T-helper 1 cell treated with Interleukin-12 subunit alpha and Interleukin-12 subunit beta and Interleukin-4 antibody, amounts not matched to agents 30 ng/mL and 1 ng/mL, for 36 hours (primary cell): ENCODE results near the gene G0S2. TPM values are rescaled to one million over a fixed set of nuclear protein-coding genes. Genes with fewer than 3 reads are reported as not detected.

Source experiments
- intact Hi-C: fragments of 100-400 bp; cut with micrococcal nuclease; formaldehyde crosslinking; loops from one replicate; pipeline ENCODE4 v1.15.1; 2024
- total RNA-seq: library from RNA; stranded (reverse); gene quantifications from 2 replicates; pipeline ENCODE4 v1.2.3, GENCODE V29; 2022

G0S2 gene
- total RNA-seq, 1 donor from 2014 or later = 47.5 TPM

DNA sequence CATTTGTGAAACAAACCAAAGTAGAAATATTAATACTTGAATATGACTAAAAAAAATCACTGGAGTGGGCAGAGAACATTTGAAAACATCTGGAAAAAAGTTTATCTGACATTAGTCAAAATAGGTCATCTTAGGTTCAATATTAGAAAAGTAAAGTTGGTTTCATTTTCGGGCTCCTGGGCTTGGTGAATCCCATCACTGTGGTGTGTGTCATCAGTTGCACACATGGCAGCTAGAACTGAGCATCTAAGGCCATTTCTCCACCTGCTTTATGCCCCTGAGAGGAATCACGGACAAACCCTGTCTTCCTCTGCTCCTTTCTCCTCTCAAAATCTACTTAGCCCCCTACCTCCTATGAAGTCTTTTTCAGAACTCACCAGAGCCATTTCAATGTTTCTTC lies 34.9 kb downstream of the G0S2 start:
- intact Hi-C loops = loop anchor here (1.0 to 5.0 kb wide), 2 partner anchors 8 to 37 kb away; no protein-coding TSS in a partner anchor

- intact Hi-C loops = loop anchor here (1.0 to 5.0 kb wide), 2 partner anchors 9 to 36 kb away; no protein-coding TSS in a partner anchor
Measured at GRCh38 chr1:209710847-209711246, 35.6 kb downstream of the G0S2 start.

- intact Hi-C loops = loop anchor here (5.0 kb wide), 1 partner anchor 33 kb away; no protein-coding TSS in a partner anchor
Measured at GRCh38 chr1:209714338-209714737, 39.1 kb downstream of the G0S2 start.

GRCh38 chr1:209715314-209715713 lies 40.1 kb downstream of the G0S2 start:
- intact Hi-C loops = no loop called here

- intact Hi-C loops = no loop called here
Measured at GRCh38 chr1:209717818-209718217, 42.6 kb downstream of the G0S2 start.

- intact Hi-C loops = no loop called here
Measured at GRCh38 chr1:209720326-209720725, 45.1 kb downstream of the G0S2 start.

DNA sequence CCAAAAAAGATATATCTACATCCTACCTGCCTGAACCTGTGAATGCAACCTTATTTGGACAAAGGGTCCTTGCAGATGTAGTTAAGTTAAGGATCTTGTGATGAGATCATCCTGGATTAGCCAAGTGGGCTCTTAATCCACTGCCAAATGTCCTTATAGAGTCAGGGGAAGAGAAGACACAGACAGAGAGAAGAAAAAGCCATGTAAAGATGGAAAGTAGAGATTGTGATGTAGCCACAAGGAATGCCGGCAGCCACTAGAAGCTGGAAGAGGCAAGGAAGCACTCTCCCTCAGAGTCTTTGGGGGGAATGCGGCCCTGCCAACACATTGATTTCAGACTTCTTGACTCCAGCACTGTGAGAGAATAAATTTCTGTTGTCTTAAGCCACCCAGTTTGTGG lies 45.6 kb downstream of the G0S2 start:
- intact Hi-C loops = no loop called here

DNA sequence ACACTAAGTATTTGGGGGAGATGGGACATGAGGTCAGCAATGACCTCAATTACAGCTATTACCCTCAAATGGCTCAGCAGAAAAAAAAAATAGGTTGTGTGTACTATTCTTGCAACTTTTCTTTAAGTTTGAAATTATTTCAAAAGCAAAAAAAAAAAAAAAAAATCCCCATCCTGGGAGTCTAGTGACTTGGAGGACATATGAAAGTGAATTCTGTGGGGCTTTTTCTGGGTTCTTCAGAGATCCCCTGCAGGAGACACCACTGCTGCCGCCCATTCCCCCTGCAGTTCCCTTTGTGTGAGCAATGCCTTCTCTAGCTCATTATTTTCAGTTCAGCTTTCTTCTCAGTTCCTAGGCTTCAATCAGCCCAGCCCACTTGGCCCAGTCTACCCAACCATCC lies 46.1 kb downstream of the G0S2 start:
- intact Hi-C loops = no loop called here

DNA sequence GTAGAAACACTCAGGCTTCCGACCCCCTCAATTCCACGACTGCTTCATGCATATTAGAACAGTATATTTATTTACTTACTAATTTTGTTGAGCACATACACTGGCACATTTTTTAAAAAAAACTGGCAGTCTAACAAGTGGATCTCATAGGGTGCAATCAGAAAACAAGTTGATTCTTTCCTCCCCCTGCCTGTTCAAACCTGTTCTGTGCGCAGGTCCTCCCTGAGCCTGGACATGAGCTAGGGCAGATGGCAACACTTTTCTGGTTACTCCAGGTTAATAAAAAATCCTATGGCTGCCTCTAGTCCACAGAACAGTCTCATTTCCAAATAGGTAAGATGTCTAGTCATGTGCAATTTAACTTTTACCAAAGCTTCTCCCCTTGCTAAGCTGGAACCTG lies 48.1 kb downstream of the G0S2 start:
- intact Hi-C loops = no loop called here

DNA sequence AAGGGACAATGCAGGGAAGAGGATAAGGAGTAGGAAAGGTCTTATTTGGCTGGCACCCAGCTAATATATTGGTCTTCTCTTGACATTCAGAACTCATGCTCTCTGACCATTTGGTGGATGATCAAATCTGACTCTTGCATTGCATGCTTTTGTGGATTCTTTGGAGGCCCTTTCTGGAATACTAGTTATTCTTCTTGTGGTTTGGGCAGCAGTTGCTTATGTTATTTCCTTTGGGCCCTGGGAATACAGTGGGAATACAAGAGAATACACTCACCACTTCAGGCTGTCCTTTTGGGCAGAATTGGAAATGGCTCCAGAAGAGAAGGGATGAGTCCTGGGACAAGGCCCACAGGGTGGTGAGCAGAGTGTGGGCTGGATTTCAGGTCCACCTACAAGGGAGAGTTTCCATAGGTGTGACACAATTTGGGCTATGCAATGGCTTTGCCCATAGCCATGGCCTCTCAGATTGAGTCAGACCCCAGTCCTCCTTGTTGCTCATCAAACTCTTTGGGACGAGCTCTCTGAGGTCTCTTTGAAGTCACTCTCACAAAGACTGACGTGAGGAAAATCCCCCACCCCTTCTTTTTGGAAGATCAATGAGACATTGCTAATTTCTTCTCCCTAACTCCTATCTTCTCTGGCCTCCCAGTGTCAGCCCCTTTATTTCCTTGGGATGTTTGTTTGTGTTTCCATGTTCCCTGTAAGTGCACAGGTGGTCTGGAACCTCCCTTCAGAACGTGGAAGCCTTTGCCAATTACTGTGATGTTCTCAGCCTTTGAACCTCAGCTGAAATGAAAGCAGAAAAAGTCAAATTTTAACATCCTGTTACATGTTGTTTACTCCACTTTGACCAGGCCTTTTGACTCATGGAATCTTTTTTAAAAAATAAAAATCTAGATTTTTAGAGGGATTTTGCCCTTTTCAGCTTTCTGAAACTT lies 48.8 kb downstream of the G0S2 start:
- intact Hi-C loops = loop anchor here (1.0 kb wide), 3 partner anchors 23 to 51 kb away; no protein-coding TSS in a partner anchor

Other genes with a start within 250 kb of the G0S2 start
- gene CAMK1G, start 91.7 kb upstream of the G0S2 start, total RNA-seq = not detected in 2 replicates
- gene LAMB3, start 23.0 kb upstream of the G0S2 start, total RNA-seq = 5.7 and 10.0 TPM in 2 replicates
- gene HSD11B1, start 29.4 kb downstream of the G0S2 start, total RNA-seq = 15.8 and 16.1 TPM in 2 replicates
- 443 and 445 TPM in 2 replicates for gene TRAF3IP3, start 80.6 kb downstream of the G0S2 start, total RNA-seq
- gene C1orf74, start 109.1 kb downstream of the G0S2 start, total RNA-seq = 1.6 and 2.0 TPM in 2 replicates
- 0.15 TPM in 1 of 2 replicates, not detected in the other for gene IRF6, start 130.7 kb downstream of the G0S2 start, total RNA-seq
- 11.0 and 11.2 TPM in 2 replicates for gene UTP25, start 152.6 kb downstream of the G0S2 start, total RNA-seq